Brain microvascular endothelial cell (primary cell): ENCODE data around the gene CREB5.
"Not testable (repeated sequence)": the region's sequence is repeated elsewhere in the genome, so short reads cannot be mapped to it uniquely, and the experiment has no call there.

Source experiments
- DNase-seq: peaks from one replicate; pipeline ENCODE4 v3.0.0-alpha.2; 2020
- H3K27ac ChIP-seq: fragments of 250-450 bp; sonication (Bioruptor Pico); 2 replicates; pipeline ENCODE4 v1.5.1; 2020; ENCODE audit warnings: mild to moderate bottlenecking, moderate library complexity
- H3K27me3 ChIP-seq: fragments of 250-450 bp; sonication (Bioruptor Pico); replicated peaks from 2 replicates; pipeline ENCODE4 v1.5.1; 2020; ENCODE audit warnings: mild to moderate bottlenecking
- H3K36me3 ChIP-seq: fragments of 250-450 bp; sonication (Bioruptor Pico); replicated peaks from 2 replicates; pipeline ENCODE4 v1.5.1; 2020; ENCODE audit warnings: mild to moderate bottlenecking
- H3K4me3 ChIP-seq: 2 replicates; pipeline ENCODE4 v1.5.1; 2011; ENCODE audit warnings: low read depth, mild to moderate bottlenecking, control low read depth, low read length, moderate library complexity
- CTCF ChIP-seq: IDR thresholded peaks from 2 replicates; pipeline ENCODE4 v1.5.1; 2011; ENCODE audit warnings: low read depth, mild to moderate bottlenecking, moderate library complexity, low read length, control low read depth, inconsistent platforms; ENCODE audit errors: missing control alignments
- in situ Hi-C: cut with HindIII; loops from 2 replicates; pipeline ENCODE4 v1.10.0; 2017; ENCODE audit warnings: low sequenced_read_pairs, low pct_ligation_motif_present

The CREB5 gene

GRCh38 chr7:28397141-28397540, 15.2 kb upstream of the CREB5 start:
- DNase-seq: no peak
- Histone ChIP-seq H3K27ac (no peak overlapping the region), H3K36me3 (no peaks in the 10 kb centered on the region), H3K4me3 (no peak overlapping the region), H3K27me3 (no peaks in the 10 kb centered on the region)
- in situ Hi-C loops: no loop called here
- no peak for TF ChIP-seq CTCF

- TF ChIP-seq CTCF: no peak
- in situ Hi-C loops: no loop called here
- Histone ChIP-seq H3K4me3 (no peak overlapping the region), H3K27me3 (no peaks in the 10 kb centered on the region), H3K27ac (no peak overlapping the region), H3K36me3 (no peaks in the 10 kb centered on the region)
- no peak for DNase-seq
These were observed 11.4 kb upstream of the CREB5 start for GRCh38 chr7:28400838-28401360.

- H3K27ac ChIP-seq, H3K36me3 ChIP-seq, H3K27me3 ChIP-seq, in situ Hi-C loops, DNase-seq, H3K4me3 ChIP-seq: not testable (repeated sequence)
These were observed 10.8 kb upstream of the CREB5 start for GRCh38 chr7:28401567-28401966.

GRCh38 chr7:28405662-28406061, 6.7 kb upstream of the CREB5 start:
- in situ Hi-C loops: no loop called here
- H3K4me3 ChIP-seq: no peak overlapping the region
- peak overlapping the region; percentile 44 for H3K27ac ChIP-seq
- TF ChIP-seq CTCF: no peak
- peak; percentile 96 for DNase-seq
- H3K36me3 ChIP-seq: no peaks in the 10 kb centered on the region
- H3K27me3 ChIP-seq: no peaks in the 10 kb centered on the region

GRCh38 chr7:28406192-28406591, 6.1 kb upstream of the CREB5 start:
- Histone ChIP-seq H3K4me3 (no peak overlapping the region), H3K27ac (peak overlapping the region; percentile 44), H3K36me3 (no peaks in the 10 kb centered on the region), H3K27me3 (no peaks in the 10 kb centered on the region)
- no peak for TF ChIP-seq CTCF
- DNase-seq: no peak
- in situ Hi-C loops: no loop called here

GRCh38 chr7:28407651-28408050, 4.7 kb upstream of the CREB5 start:
- Histone ChIP-seq H3K27ac (peak overlapping the region; percentile 70), H3K4me3 (no peak overlapping the region), H3K36me3 (no peaks in the 10 kb centered on the region), H3K27me3 (no peaks in the 10 kb centered on the region)
- in situ Hi-C loops: no loop called here
- peak; percentile 68 for DNase-seq
- no peak for TF ChIP-seq CTCF
